ENCODE data around the gene NRXN3. TPM values are rescaled to one million over a fixed set of nuclear protein-coding genes. Genes with fewer than 3 reads are reported as not detected.

The NRXN3 gene
- total RNA-seq, 1 donor from 2014 or later: 5.9 TPM

- Histone ChIP-seq H3K27me3 (peaks cover 24% of the 10 kb centered on the region), H3K4me1 (peaks cover 76% of the 10 kb centered on the region), H3K9ac (no peak overlapping the region), H3K27ac (no peak overlapping the region), H4K20me1 (ENCODE audit: low read depth) (no peaks in the 10 kb centered on the region), H3F3A (ENCODE audit: low read depth) (peaks cover 43% of the 10 kb centered on the region), H3K4me3 (no peak overlapping the region), H3K9me3 (ENCODE audit: low read depth) (no peaks in the 10 kb centered on the region), H3K4me2 (peak overlapping the region; percentile 2), H3K36me3 (no peaks in the 10 kb centered on the region), H2AFZ (replicated peaks) (no peak overlapping the region), H3K79me2 (ENCODE audit: low read depth) (no peaks in the 10 kb centered on the region)
- no peak for TF ChIP-seq EZH2phosphoT487 (IDR thresholded peaks at IDR 0.05)
- no peak for TF ChIP-seq CTCF (IDR thresholded peaks at IDR 0.05)
- no peak for TF ChIP-seq EZH2 (IDR thresholded peaks at IDR 0.05)
- no peaks in the 10 kb centered on the region for H3K36me3 Mint-ChIP-seq
- no peak for DNase-seq (ENCODE audit: low spot score)
- H3K27me3 Mint-ChIP-seq (ENCODE audit: insufficient read depth, low read depth): no peaks in the 10 kb centered on the region
- H3K4me1 Mint-ChIP-seq: peaks cover 28% of the 10 kb centered on the region
- H3K27ac Mint-ChIP-seq: no peak overlapping the region
- H3K9me3 Mint-ChIP-seq: peaks cover 3% of the 10 kb centered on the region
- H3K4me3 Mint-ChIP-seq: no peak overlapping the region
Measured at GRCh38 chr14:79093531-79093930, 923.4 kb downstream of the NRXN3 start.

- no peaks in the 10 kb centered on the region for H3K9me3 ChIP-seq (ENCODE audit: low read depth)
- no peaks in the 10 kb centered on the region for H3K36me3 Mint-ChIP-seq
- no peaks in the 10 kb centered on the region for H4K20me1 ChIP-seq (ENCODE audit: low read depth)
- no peak overlapping the region for H3K4me2 ChIP-seq
- H3K79me2 ChIP-seq (ENCODE audit: low read depth): no peaks in the 10 kb centered on the region
- H3K4me1 ChIP-seq: peaks cover 63% of the 10 kb centered on the region
- no peak overlapping the region for H2AFZ ChIP-seq (replicated peaks)
- no peak overlapping the region for H3K4me3 ChIP-seq
- no peak overlapping the region for H3K9ac ChIP-seq
- no peak overlapping the region for H3K4me3 Mint-ChIP-seq
- no peak for TF ChIP-seq CTCF (IDR thresholded peaks at IDR 0.05)
- TF ChIP-seq EZH2phosphoT487 (IDR thresholded peaks at IDR 0.05): no peak
- TF ChIP-seq EZH2 (IDR thresholded peaks at IDR 0.05): no peak
- no peak for DNase-seq (ENCODE audit: low spot score)
- no peak overlapping the region for H3K27ac Mint-ChIP-seq
- H3K4me1 Mint-ChIP-seq: peaks cover 28% of the 10 kb centered on the region
- peaks cover 10% of the 10 kb centered on the region for H3K27me3 ChIP-seq
- peaks cover 3% of the 10 kb centered on the region for H3K9me3 Mint-ChIP-seq
- H3F3A ChIP-seq (ENCODE audit: low read depth): peaks cover 36% of the 10 kb centered on the region
- H3K27ac ChIP-seq: no peak overlapping the region
- H3K36me3 ChIP-seq: no peaks in the 10 kb centered on the region
- H3K27me3 Mint-ChIP-seq (ENCODE audit: insufficient read depth, low read depth): no peaks in the 10 kb centered on the region
Measured at GRCh38 chr14:79094951-79095350, 924.8 kb downstream of the NRXN3 start.

- peaks cover 16% of the 10 kb centered on the region for H3K4me1 Mint-ChIP-seq
- no peak overlapping the region for H3K27ac ChIP-seq
- no peak overlapping the region for H3K4me3 ChIP-seq
- TF ChIP-seq CTCF (IDR thresholded peaks at IDR 0.05) (no peak), EZH2phosphoT487 (IDR thresholded peaks at IDR 0.05) (no peak), EZH2 (IDR thresholded peaks at IDR 0.05) (no peak)
- peaks cover 50% of the 10 kb centered on the region for H3K4me1 ChIP-seq
- H3K4me3 Mint-ChIP-seq: no peak overlapping the region
- no peak overlapping the region for H3K4me2 ChIP-seq
- H3K36me3 Mint-ChIP-seq: no peaks in the 10 kb centered on the region
- H4K20me1 ChIP-seq (ENCODE audit: low read depth): no peaks in the 10 kb centered on the region
- H3K27me3 Mint-ChIP-seq (ENCODE audit: insufficient read depth, low read depth): peaks cover 2% of the 10 kb centered on the region
- H3K9me3 ChIP-seq (ENCODE audit: low read depth): no peaks in the 10 kb centered on the region
- H3K9ac ChIP-seq: no peak overlapping the region
- H3K9me3 Mint-ChIP-seq: peaks cover 3% of the 10 kb centered on the region
- H2AFZ ChIP-seq (replicated peaks): no peak overlapping the region
- H3K79me2 ChIP-seq (ENCODE audit: low read depth): no peaks in the 10 kb centered on the region
- DNase-seq (ENCODE audit: low spot score): no peak
- H3F3A ChIP-seq (ENCODE audit: low read depth): peaks cover 21% of the 10 kb centered on the region
- no peak overlapping the region for H3K27ac Mint-ChIP-seq
- no peaks in the 10 kb centered on the region for H3K36me3 ChIP-seq
- no peaks in the 10 kb centered on the region for H3K27me3 ChIP-seq
Measured at GRCh38 chr14:79096811-79097210, 926.6 kb downstream of the NRXN3 start.
